Skeletal muscle satellite cell (primary cell): ENCODE results near the gene TMEM131.

Source experiments
- H3K27me3 ChIP-seq: 2 replicates; pipeline ENCODE4 v1.7.0; 2013; ENCODE audit warnings: low read length; ENCODE audit not compliant: control insufficient read depth, insufficient read depth
- H3K36me3 ChIP-seq: 2 replicates; pipeline ENCODE4 v1.7.0; 2013; ENCODE audit warnings: mild to moderate bottlenecking, control low read depth, low read length; ENCODE audit not compliant: insufficient read depth
- H3K4me1 ChIP-seq: 2 replicates; pipeline ENCODE4 v1.7.0; 2013; ENCODE audit warnings: low read length; ENCODE audit not compliant: control insufficient read depth, insufficient read depth
- H3K4me2 ChIP-seq: 2 replicates; pipeline ENCODE4 v1.7.0; 2013; ENCODE audit warnings: mild to moderate bottlenecking, low read length
- H3K4me3 ChIP-seq: 2 replicates; pipeline ENCODE4 v1.7.0; 2013; ENCODE audit warnings: low read length
- H3K9ac ChIP-seq: 2 replicates; pipeline ENCODE4 v1.7.0; 2013; ENCODE audit warnings: mild to moderate bottlenecking, low read depth, low read length, moderate library complexity
- H3K9me3 ChIP-seq: replicated peaks from 2 replicates; pipeline ENCODE4 v1.7.0; 2013; ENCODE audit warnings: mild to moderate bottlenecking, control low read depth, low read length

Gene TMEM131

DNA sequence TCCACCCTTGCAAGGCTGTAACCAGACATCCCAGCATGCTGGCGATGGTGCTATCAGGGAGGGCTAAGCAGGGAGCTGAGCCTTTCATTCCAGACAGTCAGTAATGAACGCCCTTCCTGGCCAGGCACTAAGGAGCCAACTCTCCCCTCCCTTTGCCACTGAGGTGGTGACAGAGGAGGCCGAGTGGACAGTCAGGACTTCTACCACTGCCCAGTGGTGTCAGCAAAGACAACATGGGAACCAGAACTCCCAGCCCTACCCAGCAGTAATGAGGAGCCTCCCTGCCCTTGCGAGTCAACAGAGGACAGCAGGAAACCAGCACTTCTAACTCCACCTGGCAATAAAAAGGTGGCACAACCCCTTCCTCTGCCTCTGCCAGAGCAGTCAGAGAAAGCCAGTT, 213.8 kb downstream of the TMEM131 start:
- Histone ChIP-seq H3K4me2 (no peak overlapping the region), H3K4me3 (no peak overlapping the region), H3K9ac (no peak overlapping the region), H3K27me3 (no peaks in the 10 kb centered on the region), H3K36me3 (peaks cover 8% of the 10 kb centered on the region), H3K9me3 (no peaks in the 10 kb centered on the region), H3K4me1 (no peaks in the 10 kb centered on the region)

- peaks cover 13% of the 10 kb centered on the region for H3K36me3 ChIP-seq
- H3K4me3 ChIP-seq: no peak overlapping the region
- no peak overlapping the region for H3K4me2 ChIP-seq
- H3K27me3 ChIP-seq: no peaks in the 10 kb centered on the region
- H3K9me3 ChIP-seq: no peaks in the 10 kb centered on the region
- no peak overlapping the region for H3K9ac ChIP-seq
- peaks cover 4% of the 10 kb centered on the region for H3K4me1 ChIP-seq
Observed at GRCh38 chr2:97779141-97779540, 216.6 kb downstream of the TMEM131 start.

DNA sequence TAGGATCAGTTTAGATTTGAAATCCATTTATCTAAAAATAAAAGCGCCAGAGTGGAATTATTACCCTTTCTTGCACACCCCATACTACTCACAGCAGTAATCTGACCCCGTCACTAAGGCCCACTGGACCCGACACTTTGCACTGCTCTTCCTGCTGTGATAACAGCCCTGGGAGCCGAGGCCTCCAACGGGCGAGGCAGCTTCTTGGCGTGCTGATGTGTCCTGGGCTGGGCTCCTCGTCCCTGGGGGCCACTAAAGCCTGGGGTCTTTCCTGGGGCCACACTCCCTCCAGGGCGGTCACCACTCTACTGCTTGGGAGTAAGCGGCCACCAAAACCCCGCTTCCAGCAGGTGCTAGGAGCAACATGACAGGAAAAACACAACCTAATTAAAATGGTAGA, 220.7 kb downstream of the TMEM131 start:
- Histone ChIP-seq H3K4me2 (no peak overlapping the region), H3K4me3 (no peak overlapping the region), H3K36me3 (peaks cover 39% of the 10 kb centered on the region), H3K4me1 (peaks cover 4% of the 10 kb centered on the region), H3K9ac (no peak overlapping the region), H3K9me3 (no peaks in the 10 kb centered on the region), H3K27me3 (no peaks in the 10 kb centered on the region)

- Histone ChIP-seq H3K4me1 (peaks cover 4% of the 10 kb centered on the region), H3K4me2 (no peak overlapping the region), H3K9me3 (no peaks in the 10 kb centered on the region), H3K4me3 (no peak overlapping the region), H3K9ac (no peak overlapping the region), H3K27me3 (no peaks in the 10 kb centered on the region), H3K36me3 (peaks cover 39% of the 10 kb centered on the region)
Observed at GRCh38 chr2:97774425-97774824, 221.3 kb downstream of the TMEM131 start.

DNA sequence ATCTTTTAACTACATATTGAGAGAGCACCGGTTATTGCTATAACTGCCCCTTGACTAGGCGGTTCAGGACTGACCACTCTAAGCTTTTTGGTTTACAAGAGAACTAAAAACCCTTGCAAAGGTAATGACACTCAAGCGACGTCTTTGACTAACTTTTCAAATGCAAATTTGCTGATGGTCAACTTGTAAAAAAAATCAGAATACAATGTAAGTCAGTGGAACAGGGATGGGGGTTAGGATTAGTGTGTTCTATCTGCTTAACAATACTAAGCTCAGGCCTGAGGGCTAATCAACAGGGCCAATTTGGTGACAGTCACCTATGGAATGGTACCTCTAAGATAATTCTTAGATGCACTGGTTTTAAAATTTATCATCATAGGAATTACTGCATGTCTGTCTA, 225.3 kb downstream of the TMEM131 start:
- Histone ChIP-seq H3K4me3 (no peak overlapping the region), H3K4me2 (no peak overlapping the region), H3K9me3 (no peaks in the 10 kb centered on the region), H3K27me3 (no peaks in the 10 kb centered on the region), H3K4me1 (peaks cover under 1% of the 10 kb centered on the region), H3K36me3 (peaks cover 34% of the 10 kb centered on the region), H3K9ac (no peak overlapping the region)

- no peak overlapping the region for H3K4me3 ChIP-seq
- no peak overlapping the region for H3K4me2 ChIP-seq
- no peaks in the 10 kb centered on the region for H3K4me1 ChIP-seq
- H3K36me3 ChIP-seq: peaks cover 34% of the 10 kb centered on the region
- no peaks in the 10 kb centered on the region for H3K9me3 ChIP-seq
- no peaks in the 10 kb centered on the region for H3K27me3 ChIP-seq
- no peak overlapping the region for H3K9ac ChIP-seq
Observed at GRCh38 chr2:97769711-97770110, 226.0 kb downstream of the TMEM131 start.

DNA sequence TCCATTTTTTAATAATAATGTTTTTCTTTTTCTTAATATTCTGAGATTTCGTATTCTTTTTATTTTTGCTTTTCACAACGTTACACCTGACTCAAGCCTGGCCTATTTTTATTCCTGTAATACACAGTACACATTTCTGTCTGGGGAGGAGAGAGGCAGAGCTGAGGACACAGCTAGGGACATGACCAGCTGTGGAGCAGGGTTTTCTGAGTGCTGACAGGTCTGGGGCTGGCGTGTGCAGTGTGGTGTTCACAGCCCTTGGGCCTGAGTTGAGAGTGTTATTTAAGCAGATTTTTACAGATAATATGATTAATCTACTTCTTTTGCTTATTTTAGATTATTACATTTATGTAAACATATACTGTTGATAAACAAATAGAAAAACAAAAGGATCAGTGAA, 226.4 kb downstream of the TMEM131 start:
- peaks cover 35% of the 10 kb centered on the region for H3K36me3 ChIP-seq
- H3K4me2 ChIP-seq: no peak overlapping the region
- H3K4me1 ChIP-seq: no peaks in the 10 kb centered on the region
- no peak overlapping the region for H3K9ac ChIP-seq
- no peaks in the 10 kb centered on the region for H3K27me3 ChIP-seq
- H3K9me3 ChIP-seq: no peaks in the 10 kb centered on the region
- no peak overlapping the region for H3K4me3 ChIP-seq

DNA sequence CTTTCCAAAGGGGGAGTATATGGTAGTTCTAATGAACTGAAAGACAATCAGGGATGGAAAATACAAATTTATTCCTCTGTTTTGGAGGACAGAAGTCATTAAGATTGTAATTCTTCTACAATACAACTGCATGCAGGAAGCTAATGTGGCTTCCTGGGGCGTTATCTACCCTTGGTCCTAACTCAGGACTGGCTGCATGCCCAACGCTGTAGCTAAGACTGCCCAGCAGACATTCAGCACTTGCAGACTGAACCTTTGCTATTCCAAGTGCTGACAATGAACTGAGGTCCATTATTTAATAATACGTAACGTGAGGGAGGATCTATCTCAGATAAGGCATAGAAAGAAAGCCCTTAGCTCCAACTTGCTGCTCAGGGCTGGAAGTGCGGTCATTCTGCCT, 229.2 kb downstream of the TMEM131 start:
- Histone ChIP-seq H3K9me3 (no peaks in the 10 kb centered on the region), H3K9ac (no peak overlapping the region), H3K27me3 (no peaks in the 10 kb centered on the region), H3K36me3 (peaks cover 23% of the 10 kb centered on the region), H3K4me2 (no peak overlapping the region), H3K4me1 (peaks cover 6% of the 10 kb centered on the region), H3K4me3 (no peak overlapping the region)

DNA sequence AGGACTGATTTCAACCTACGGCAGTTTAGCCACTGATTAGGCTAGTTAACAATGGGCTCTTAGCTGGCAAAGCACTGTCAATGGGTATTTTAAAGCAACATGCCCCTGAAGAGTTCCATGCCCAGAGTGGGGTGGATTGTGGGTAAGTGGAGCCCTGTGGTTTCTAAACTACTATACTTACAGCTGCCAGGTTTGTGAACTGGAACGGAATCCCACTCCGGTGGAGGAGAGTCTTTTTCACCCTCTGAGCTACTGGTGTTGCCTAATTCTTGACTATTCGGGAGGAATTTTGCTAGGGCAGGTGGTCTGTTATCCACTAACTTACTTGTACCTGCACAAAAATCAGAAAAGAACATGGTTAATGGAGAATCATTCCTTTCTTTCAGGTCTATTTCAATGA, 229.8 kb downstream of the TMEM131 start:
- H3K27me3 ChIP-seq: no peaks in the 10 kb centered on the region
- no peak overlapping the region for H3K4me3 ChIP-seq
- H3K4me2 ChIP-seq: no peak overlapping the region
- H3K9ac ChIP-seq: no peak overlapping the region
- H3K36me3 ChIP-seq: peaks cover 27% of the 10 kb centered on the region
- peaks cover 6% of the 10 kb centered on the region for H3K4me1 ChIP-seq
- no peaks in the 10 kb centered on the region for H3K9me3 ChIP-seq

DNA sequence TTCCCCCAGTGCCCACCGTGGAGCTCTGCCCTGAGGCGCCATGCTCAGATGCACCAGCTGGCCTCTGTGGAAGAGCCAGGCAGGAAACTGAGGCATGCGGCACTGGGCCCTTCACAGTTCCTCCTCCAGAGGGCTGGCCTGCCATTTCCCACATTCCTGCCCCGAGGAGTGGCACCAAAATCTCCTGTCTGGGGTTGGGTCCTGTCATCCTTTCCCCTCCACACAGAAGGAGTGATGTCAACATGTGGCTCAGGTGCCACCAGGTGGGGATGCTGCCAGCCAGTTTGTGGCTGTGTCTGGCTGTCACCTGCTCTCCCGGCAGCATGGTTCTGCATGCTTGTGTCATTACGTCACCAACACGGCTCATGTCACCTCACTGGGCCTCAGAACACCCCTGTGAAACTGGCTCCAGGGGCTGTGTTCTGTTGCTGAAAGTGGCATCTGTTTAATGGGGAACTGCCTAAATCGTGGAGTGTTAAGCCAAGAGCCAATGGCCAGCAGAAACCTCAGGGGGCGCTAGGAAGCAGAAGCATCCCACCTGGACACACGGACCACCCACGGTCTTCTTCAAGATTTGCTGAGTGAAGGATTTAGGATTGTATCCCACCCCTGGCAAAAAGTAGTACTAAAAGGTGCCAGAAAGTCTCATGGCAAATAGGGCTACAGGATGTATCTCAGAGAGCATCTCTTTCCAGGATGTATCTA, 231.0 kb downstream of the TMEM131 start:
- no peak overlapping the region for H3K4me3 ChIP-seq
- H3K4me2 ChIP-seq: no peak overlapping the region
- no peak overlapping the region for H3K9ac ChIP-seq
- no peaks in the 10 kb centered on the region for H3K9me3 ChIP-seq
- H3K27me3 ChIP-seq: no peaks in the 10 kb centered on the region
- H3K4me1 ChIP-seq: peaks cover 6% of the 10 kb centered on the region
- H3K36me3 ChIP-seq: peaks cover 33% of the 10 kb centered on the region

DNA sequence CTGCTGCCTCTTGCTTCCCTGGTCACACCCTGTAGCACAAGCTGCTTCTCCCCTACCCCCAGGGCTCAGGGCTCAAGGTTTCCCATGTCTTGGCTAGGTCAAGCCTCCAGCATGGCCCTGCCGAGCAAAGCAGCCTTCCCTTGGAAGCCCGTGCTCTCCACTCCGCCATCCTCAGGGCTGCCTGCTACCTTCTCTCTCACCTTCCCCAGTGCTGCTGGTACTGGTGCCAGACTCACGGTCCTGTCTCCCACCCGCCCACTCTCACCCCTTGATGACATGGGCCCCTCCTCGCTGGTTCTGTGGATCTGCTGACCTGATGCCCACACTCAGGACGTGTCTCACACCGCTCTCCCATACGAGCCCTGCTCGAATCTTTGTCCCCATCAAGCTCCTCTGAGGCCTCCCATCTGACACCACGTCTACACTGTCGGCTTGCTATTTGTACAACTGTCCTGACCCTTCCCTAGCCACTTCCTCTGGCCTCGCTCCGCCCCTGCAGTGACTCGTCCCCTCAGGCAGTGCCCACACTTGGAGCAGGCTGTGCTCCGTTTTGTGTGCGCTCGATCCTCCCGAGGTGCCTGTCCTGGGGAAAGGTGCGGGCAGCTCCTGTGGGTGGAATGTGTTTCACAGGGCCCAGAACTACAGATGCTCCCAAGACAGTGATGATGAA, 232.4 kb downstream of the TMEM131 start:
- Histone ChIP-seq H3K36me3 (peaks cover 47% of the 10 kb centered on the region), H3K4me1 (peaks cover 6% of the 10 kb centered on the region)

GRCh38 chr2:97761192-97761591, 234.6 kb downstream of the TMEM131 start:
- H3K9me3 ChIP-seq: no peaks in the 10 kb centered on the region
- no peak overlapping the region for H3K9ac ChIP-seq
- no peak overlapping the region for H3K4me2 ChIP-seq
- H3K4me1 ChIP-seq: peaks cover 10% of the 10 kb centered on the region
- H3K4me3 ChIP-seq: no peak overlapping the region
- peaks cover 58% of the 10 kb centered on the region for H3K36me3 ChIP-seq
- H3K27me3 ChIP-seq: no peaks in the 10 kb centered on the region

More for the DNA sequence above, 232.4 kb downstream of the TMEM131 start:
- H3K4me2 ChIP-seq: peak overlapping the region; percentile 19
- no peaks in the 10 kb centered on the region for H3K27me3 ChIP-seq
- H3K9me3 ChIP-seq: no peaks in the 10 kb centered on the region
- H3K4me3 ChIP-seq: no peak overlapping the region
- no peak overlapping the region for H3K9ac ChIP-seq
